BE2C (cell line): ENCODE results near the gene TMEM120B.

ENCODE experiments used
- DNase-seq: peaks from one replicate; pipeline ENCODE4 v3.0.0-alpha.2; 2020
- H3K27me3 ChIP-seq: fragments of 250-450 bp; sonication (Bioruptor Pico); 2 replicates; pipeline ENCODE4 v1.5.1; 2020; ENCODE audit warnings: mild to moderate bottlenecking
- H3K36me3 ChIP-seq: fragments of 250-450 bp; sonication (Bioruptor Pico); 2 replicates; pipeline ENCODE4 v1.5.1; 2020; ENCODE audit warnings: mild to moderate bottlenecking
- H3K4me1 ChIP-seq: fragments of 250-450 bp; sonication (Bioruptor Pico); 2 replicates; pipeline ENCODE4 v1.5.1; 2020
- H3K4me3 ChIP-seq: 2 replicates; pipeline ENCODE4 v1.5.1; 2011; ENCODE audit warnings: low read depth, low read length
- H3K9me3 ChIP-seq: fragments of 250-450 bp; sonication (Bioruptor Pico); 2 replicates; pipeline ENCODE4 v1.5.1; 2020
- CTCF ChIP-seq: IDR thresholded peaks from 2 replicates; pipeline ENCODE4 v1.5.1; 2012; ENCODE audit warnings: mild to moderate bottlenecking, low read depth, low read length

The TMEM120B gene

GRCh38 chr12:121720762-121721161, 8.2 kb downstream of the TMEM120B start:
- DNase-seq: no peak
- H3K4me1 ChIP-seq: no peaks in the 10 kb centered on the region
- no peaks in the 10 kb centered on the region for H3K27me3 ChIP-seq
- no peak overlapping the region for H3K4me3 ChIP-seq
- H3K36me3 ChIP-seq: peaks cover 26% of the 10 kb centered on the region
- no peak for TF ChIP-seq CTCF
- H3K9me3 ChIP-seq: no peaks in the 10 kb centered on the region

GRCh38 chr12:121722511-121722910, 10.0 kb downstream of the TMEM120B start:
- Histone ChIP-seq H3K4me1 (no peaks in the 10 kb centered on the region), H3K36me3 (peaks cover 21% of the 10 kb centered on the region), H3K27me3 (no peaks in the 10 kb centered on the region), H3K4me3 (no peak overlapping the region), H3K9me3 (no peaks in the 10 kb centered on the region)
- DNase-seq: no peak
- TF ChIP-seq CTCF: no peak

GRCh38 chr12:121723200-121723599, 10.6 kb downstream of the TMEM120B start:
- Histone ChIP-seq H3K36me3 (peaks cover 21% of the 10 kb centered on the region), H3K4me3 (no peak overlapping the region), H3K9me3 (no peaks in the 10 kb centered on the region), H3K4me1 (no peaks in the 10 kb centered on the region), H3K27me3 (no peaks in the 10 kb centered on the region)
- no peak for TF ChIP-seq CTCF
- DNase-seq: no peak

- no peaks in the 10 kb centered on the region for H3K4me1 ChIP-seq
- no peaks in the 10 kb centered on the region for H3K9me3 ChIP-seq
- no peak for TF ChIP-seq CTCF
- no peaks in the 10 kb centered on the region for H3K27me3 ChIP-seq
- H3K36me3 ChIP-seq: peaks cover 21% of the 10 kb centered on the region
- no peak overlapping the region for H3K4me3 ChIP-seq
- DNase-seq: no peak
Observed at GRCh38 chr12:121724925-121725324, 12.4 kb downstream of the TMEM120B start.

GRCh38 chr12:121725423-121725822, 12.9 kb downstream of the TMEM120B start:
- peaks cover 21% of the 10 kb centered on the region for H3K36me3 ChIP-seq
- H3K27me3 ChIP-seq: no peaks in the 10 kb centered on the region
- TF ChIP-seq CTCF: no peak
- H3K4me1 ChIP-seq: no peaks in the 10 kb centered on the region
- no peak overlapping the region for H3K4me3 ChIP-seq
- H3K9me3 ChIP-seq: no peaks in the 10 kb centered on the region
- no peak for DNase-seq

GRCh38 chr12:121729021-121729420, 16.5 kb downstream of the TMEM120B start:
- TF ChIP-seq CTCF: no peak
- no peak for DNase-seq
- H3K4me1 ChIP-seq: no peaks in the 10 kb centered on the region
- peaks cover 11% of the 10 kb centered on the region for H3K36me3 ChIP-seq
- H3K4me3 ChIP-seq: no peak overlapping the region
- H3K27me3 ChIP-seq: no peaks in the 10 kb centered on the region
- H3K9me3 ChIP-seq: no peaks in the 10 kb centered on the region
